ENCODE measurements around the gene SHROOM3.
"Not testable (repeated sequence)": the region's sequence is repeated elsewhere in the genome, so short reads cannot be mapped to it uniquely, and the experiment has no call there.

SHROOM3 gene

GRCh38 chr4:76597423-76597979 is 162.5 kb downstream of the SHROOM3 start:
- DNase-seq: no peak

DNA sequence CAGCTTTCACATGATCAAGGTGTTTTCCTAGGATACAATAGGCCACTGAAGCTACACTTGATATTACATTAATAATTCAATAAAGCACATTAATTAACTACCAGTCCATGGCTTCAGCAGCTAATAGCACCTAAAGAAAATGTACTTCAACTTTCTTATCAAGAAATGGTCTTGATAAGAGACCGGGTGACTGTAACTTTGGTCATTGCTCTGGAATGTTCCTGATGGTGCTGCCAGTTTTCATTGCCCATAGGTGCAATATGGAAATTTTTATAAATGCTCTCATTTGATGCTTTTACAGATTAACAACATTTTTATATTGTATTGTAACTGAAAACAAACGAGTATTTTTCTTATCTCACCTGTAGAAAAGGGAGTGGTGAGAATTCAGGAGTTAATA is 165.4 kb downstream of the SHROOM3 start:
- no peak for DNase-seq

DNA sequence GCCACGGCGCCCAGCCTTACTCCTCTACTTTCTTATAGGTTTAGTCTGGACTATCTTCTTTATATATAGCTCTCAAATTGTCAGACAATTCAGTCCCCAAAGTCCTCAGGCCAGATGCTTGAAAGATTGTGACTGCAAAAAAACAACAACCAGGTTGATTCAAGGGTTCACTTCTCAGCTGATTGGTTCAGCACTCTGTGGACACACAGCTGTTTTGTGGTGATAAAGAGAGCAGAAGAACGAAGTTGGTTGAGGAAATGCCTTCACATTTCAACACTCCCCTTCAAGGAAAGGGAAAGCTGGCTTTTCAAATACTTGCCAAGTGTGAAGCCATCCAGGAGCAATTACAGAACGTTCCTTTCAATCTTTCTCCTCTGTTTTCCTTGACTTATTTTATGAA is 166.8 kb downstream of the SHROOM3 start:
- no peak for DNase-seq

- no peak for DNase-seq
Measured at GRCh38 chr4:76605099-76605563, 170.1 kb downstream of the SHROOM3 start.

DNA sequence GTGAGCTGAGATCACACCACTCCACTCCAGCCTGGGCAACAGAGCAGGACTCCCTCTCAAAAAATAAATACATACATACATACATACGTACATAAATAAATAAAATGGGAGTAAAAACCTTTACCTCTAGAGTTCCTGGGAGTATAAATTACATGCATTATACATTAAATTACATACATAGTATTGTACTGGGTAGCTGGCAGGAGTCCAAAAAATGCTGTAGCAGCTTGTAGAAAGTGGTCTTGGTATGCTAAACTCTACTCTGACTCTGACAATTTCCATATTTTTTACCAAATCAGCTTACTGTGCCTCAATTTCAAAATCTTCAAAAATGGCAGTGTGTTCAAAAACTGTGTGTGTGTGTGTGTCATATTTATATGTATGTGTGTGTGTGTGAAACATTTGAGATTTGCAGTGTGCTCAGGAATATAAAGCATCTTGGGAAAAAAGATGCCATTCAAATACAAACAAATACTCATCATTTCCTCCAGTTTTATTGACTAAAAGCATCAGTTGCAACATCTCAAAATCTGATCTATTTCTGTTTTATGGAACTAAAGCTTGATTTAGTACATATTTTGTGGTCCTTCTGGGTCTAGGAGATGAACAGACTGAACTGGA is 171.7 kb downstream of the SHROOM3 start:
- DNase-seq: no peak

DNA sequence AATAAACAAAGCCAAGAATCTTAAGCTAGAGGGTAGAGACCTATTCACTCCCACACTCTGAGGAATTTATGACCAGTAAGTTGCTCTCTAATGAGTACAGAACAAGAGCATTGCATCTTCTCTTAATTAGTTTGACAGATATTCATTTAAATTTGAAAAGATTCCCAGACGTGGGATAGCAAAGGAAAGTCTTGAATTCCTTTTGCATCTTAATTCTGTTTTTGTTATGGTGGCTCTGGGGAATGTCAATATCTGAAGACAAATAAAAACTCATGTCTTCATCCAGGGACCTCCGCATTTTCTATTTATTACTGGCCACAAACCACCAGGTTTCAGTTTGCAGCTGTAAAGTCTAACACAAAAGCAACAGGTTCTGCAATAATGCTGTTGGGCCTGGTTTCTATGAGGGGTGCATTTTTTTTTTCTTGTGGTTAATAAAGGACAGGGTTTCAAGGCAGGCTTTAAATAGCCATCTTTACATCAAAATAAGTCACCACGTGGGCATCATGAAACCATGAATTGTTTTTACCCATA is 172.3 kb downstream of the SHROOM3 start:
- no peak for DNase-seq

DNA sequence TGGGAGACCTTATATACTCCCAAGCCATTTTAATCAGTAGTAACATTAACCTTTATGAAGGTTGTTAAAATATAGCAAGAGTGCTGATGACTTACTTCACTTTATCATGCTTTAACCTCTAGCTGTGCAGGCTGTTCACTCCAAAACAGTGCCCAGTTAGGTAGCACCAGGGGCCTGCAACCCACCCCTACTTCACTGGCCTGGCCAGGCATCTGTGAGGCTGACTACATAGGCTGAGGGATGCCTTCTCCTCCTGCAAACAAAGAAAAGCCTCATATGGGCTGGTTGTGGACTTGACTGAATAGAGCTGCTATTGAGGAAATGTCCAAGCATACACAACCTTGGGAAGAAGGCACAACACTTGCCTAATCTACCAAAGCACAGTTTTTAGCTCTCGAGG is 172.8 kb downstream of the SHROOM3 start:
- DNase-seq: no peak

- not testable (repeated sequence) for DNase-seq
Measured at GRCh38 chr4:76608549-76608948, 173.5 kb downstream of the SHROOM3 start.

DNA sequence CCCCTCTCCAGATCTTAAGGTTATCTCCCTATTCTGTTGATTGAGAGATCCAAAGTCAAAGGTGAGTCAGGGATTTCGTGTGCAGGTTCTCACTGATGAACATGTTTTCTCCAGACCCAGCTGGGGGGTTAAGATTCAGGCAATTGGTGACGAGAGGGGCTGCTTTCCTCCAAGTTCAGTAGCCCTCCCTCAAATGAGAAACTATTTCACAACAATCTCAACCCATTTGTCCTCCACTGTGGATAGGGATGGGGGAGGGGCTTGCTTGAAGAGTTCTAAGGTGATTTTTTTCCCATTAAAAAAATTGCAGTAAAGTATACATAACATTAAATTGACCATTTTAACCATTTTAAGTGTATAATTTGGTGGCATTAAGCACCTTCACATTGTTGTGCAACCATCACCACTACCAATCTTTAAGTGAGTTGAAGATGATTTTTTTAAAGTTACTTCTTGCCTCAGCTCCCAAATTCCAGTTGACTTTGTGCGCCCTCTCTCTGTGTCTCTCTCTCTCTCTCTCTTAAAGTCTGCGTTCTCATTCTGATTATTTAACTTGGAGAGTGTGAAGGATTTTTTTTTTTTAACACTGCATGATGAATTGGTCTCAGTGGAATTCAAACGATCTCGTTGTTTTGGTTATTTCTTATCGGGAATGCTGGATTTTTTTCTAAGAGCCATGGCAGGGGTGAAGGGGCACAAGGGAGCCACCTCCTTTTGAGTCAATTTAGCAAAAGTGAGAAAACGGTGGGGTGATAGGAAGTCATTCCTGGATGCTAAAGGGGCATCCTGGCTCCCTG is 175.9 kb downstream of the SHROOM3 start:
- DNase-seq: no peak

DNA sequence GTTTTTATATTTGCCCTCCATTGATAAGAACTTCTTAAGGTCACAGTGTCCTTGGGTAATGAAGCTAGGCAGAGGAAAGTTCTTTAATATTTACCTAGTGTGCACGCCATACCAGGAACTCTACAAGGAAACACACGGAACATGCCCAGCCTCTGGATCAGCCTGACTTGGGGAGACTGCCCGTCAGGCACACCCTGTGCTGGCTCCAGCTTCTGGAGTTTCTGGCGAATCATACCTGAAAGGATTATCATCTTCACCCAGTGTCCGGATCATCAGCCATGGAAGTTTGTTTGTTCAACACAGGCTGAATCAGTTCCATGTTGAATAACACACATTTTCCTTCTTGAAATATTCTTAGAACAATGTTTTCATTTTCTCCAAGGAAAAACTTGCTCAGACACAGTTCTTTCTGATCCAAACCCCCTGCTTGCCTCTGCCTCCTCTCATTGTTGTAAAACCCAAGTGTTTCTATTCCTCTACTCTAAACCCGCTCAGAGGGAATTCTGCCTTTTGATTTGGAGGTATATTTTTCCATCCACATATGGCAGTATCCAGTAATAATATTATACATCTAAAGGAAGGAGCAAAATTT is 176.7 kb downstream of the SHROOM3 start:
- no peak for DNase-seq

- DNase-seq: no peak
Measured at GRCh38 chr4:76614589-76614988, 179.6 kb downstream of the SHROOM3 start.

GRCh38 chr4:76615999-76616398 is 181.0 kb downstream of the SHROOM3 start:
- no peak for DNase-seq

DNA sequence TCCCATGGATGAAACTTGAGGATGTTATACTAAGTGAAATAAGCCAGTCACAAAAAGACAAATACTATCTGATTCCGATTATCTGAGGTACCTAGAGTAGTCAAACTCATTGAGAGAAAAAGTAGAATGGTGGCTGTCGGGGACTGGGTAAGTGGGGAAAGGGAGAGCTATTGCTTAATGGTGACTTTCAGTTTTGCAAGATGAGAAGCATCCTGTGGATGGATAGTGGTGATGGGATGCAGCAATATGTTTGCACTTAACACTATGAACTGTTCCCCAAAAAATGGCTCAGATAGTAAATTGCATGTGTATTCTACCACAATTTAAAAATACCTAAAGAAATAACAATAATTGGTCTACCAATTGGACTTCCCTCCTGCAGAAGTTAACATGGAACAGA is 181.5 kb downstream of the SHROOM3 start:
- no peak for DNase-seq

- no peak for DNase-seq
Measured at GRCh38 chr4:76620723-76621468, 185.9 kb downstream of the SHROOM3 start.

DNA sequence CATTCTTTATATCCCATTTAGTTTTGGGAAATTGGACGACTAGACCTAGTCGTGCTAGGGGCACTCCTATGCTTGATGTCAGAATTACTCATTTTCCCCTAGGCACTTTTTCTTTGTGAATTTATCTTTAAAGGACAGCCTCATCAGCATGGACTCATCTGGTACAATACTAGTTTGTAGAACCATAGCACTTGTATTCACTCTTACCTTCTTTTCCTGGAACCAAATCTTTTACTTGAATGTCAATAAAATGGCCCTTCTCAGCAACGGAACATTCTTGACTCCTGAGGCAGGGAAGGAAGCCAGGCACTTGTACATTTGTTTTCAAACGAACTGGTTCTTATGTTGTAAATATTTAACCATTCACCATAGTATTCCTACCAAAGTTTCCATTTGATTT is 187.1 kb downstream of the SHROOM3 start:
- no peak for DNase-seq

DNA sequence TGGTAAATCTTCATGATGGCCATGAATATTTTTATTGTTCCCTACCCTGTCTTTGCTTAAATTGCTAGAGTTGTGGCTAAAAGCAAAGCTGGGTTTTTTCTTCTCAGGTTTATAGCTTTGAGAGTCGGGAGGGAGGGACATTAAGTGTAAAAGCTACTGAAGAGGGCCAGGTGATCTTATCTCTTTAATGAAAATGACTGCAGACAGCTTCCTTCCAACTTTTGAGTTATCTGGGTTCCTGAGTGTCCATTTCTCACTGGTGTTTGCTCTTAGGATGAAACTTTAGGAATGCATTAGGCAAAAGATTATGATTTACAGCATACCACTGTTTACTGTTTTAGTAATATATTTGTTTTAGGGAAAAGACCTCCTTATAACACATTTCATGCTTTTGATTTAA is 187.7 kb downstream of the SHROOM3 start:
- no peak for DNase-seq

GRCh38 chr4:76623217-76624045 is 188.4 kb downstream of the SHROOM3 start:
- DNase-seq: no peak

DNA sequence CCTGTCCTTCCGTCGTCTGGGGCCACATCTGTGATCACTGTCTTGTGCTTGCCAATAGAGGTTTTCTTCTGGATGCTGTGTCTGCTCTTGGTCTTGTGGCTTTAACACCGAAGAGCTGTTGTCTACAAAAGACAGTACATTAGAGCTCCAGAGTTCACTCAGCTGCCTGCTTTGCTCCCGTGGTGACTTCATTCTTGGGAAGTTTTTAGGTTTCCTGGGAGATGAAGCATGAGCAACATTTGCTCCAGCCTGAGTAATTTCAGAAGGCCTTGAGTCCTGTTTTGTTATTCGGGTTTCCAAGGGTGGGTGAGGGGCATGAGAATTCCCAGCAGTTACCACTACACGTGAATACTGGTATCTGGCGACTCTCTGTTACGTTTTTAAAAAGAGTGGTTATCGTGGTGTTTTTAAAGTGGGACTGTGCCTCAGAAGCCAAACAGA is 189.2 kb downstream of the SHROOM3 start:
- no peak for DNase-seq

DNA sequence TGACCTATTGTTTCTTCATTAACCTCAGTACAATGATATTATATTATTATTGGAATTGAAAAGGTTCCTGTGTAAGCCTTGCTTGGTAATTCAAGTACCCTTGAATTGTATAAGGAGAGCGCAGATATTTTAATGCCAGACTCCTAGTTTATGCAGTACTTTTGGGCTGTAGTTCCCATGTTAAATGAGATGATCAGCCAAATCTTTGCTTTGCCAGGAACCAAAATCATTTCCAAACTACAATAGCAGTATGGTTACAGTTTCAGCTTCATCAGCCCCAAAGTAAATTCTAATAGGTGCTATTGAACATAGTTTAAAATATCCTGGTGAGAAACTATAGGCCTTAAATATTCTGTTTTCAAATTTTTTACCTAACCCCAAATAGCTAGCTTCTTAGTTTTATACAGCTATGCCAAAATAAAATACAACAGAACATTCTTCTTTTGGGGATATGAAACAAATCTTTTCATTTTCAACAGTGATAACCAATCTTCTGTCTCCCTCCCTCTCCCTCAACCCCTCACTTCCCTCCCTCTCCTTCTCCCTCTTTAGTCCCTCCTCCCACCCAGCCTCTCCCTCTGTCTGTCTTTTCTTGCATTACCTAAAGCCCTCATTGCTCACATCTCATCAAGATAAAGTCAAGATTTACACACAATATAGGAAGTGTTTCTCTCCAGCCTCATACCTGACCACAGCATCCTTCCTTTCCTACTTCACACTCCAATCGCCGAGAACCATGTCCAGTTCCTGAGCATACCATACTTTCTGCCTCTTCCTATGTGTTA is 190.1 kb downstream of the SHROOM3 start:
- DNase-seq: no peak

GRCh38 chr4:76626686-76627465 is 191.8 kb downstream of the SHROOM3 start:
- DNase-seq: no peak

All from NCI-H526 (cell line).